Prostate gland (tissue), 2 donors: Measurements from ENCODE around the gene FUBP1. TPM values are rescaled to one million over a fixed set of nuclear protein-coding genes. Genes with fewer than 3 reads are reported as not detected.

ENCODE experiments used
- DNase-seq: peaks from one replicate; pipeline ENCODE4 v3.0.0-alpha.2; 2019; ENCODE audit warnings: low spot score
- H3K27ac ChIP-seq, 2 donors: fragments of 200-600 bp; sonication (generic); 2 replicates each; pipeline ENCODE4 v1.5.1; 2017 to 2019
- H3K27me3 ChIP-seq: fragments of 200-600 bp; sonication (generic); replicated peaks from 2 replicates; pipeline ENCODE4 v1.5.1; 2019; ENCODE audit not compliant: insufficient read depth
- H3K36me3 ChIP-seq, 2 donors: fragments of 200-600 bp; sonication (generic); 1 replicate in 1 of 2; 2 replicates in 1 of 2; pipeline versions ENCODE4 v1.5.1 to v1.8.1; 2017 to 2019
- H3K4me1 ChIP-seq: fragments of 200-600 bp; sonication (generic); replicated peaks from 2 replicates; pipeline ENCODE4 v1.5.1; 2019
- H3K4me3 ChIP-seq, 2 donors: fragments of 200-600 bp; sonication (generic); 2 replicates each; pipeline ENCODE4 v1.5.1; 2017 to 2019
- H3K9me3 ChIP-seq: fragments of 200-600 bp; sonication (generic); 2 replicates; pipeline ENCODE4 v1.5.1; 2017
- CTCF ChIP-seq, 4 experiments: fragments of 200-600 bp in 2 of 4; fragments of 450-650 bp in 2 of 4; sonication (generic) in 2 of 4; IDR thresholded peaks; 1 replicate in 3 of 4; 2 replicates in 1 of 4; pipeline ENCODE4 v1.5.1; 2016 to 2019; ENCODE audit warnings: antibody characterized with exemption in 4 of 4, mild to moderate bottlenecking in 2 of 4, moderate library complexity in 2 of 4
- POLR2A ChIP-seq: fragments of 450-650 bp; IDR thresholded peaks from one replicate; pipeline ENCODE4 v1.6.1; 2016; ENCODE audit warnings: antibody characterized with exemption, mild to moderate bottlenecking
- POLR2AphosphoS5 ChIP-seq: sonication (generic); formaldehyde crosslinking; IDR thresholded peaks from one replicate; pipeline ENCODE4 v1.6.1; 2017; ENCODE audit warnings: antibody characterized with exemption
- WGBS: methylation state at CpG from one replicate; pipeline ENCODE4 v1.1.5; 2018; 5-methylcytosine and 5-hydroxymethylcytosine counted together
- intact Hi-C: fragments of 100-400 bp; cut with DNase I; formaldehyde crosslinking; loops from one replicate; pipeline ENCODE4 v1.14.2; 2022
- total RNA-seq, 2 donors: library from RNA; depleted of rRNA; stranded (reverse); fragments of >200 nt; gene quantifications; one replicate each; pipeline ENCODE4 v1.1.0, GENCODE V29; 2016

The FUBP1 gene
- total RNA-seq, 2 donors from 2014 or later: 109 to 126 TPM

GRCh38 chr1:77956464-77956863, 22.4 kb downstream of the FUBP1 start:
- H3K4me3 ChIP-seq: no peak overlapping the region
- no peak for DNase-seq
- H3K4me1 ChIP-seq: no peaks in the 10 kb centered on the region
- no peaks in the 10 kb centered on the region for H3K27me3 ChIP-seq
- TF ChIP-seq POLR2A: no peak
- no peak for TF ChIP-seq CTCF (IDR thresholded peaks at IDR 0.05)
- no peak for TF ChIP-seq POLR2AphosphoS5
- H3K9me3 ChIP-seq: no peaks in the 10 kb centered on the region
- intact Hi-C loops: no loop called here
- no peak overlapping the region for H3K27ac ChIP-seq
- WGBS: 83% methylated on average over 3 of the region's 3 CpGs
- H3K36me3 ChIP-seq: peaks cover 0 to 10% of the 10 kb centered on the region in 2 donors

GRCh38 chr1:77955709-77956108, 23.2 kb downstream of the FUBP1 start:
- TF ChIP-seq POLR2A (no peak), POLR2AphosphoS5 (no peak), CTCF (IDR thresholded peaks at IDR 0.05) (no peak)
- Histone ChIP-seq H3K9me3 (no peaks in the 10 kb centered on the region), H3K4me3 (no peak overlapping the region), H3K27ac (no peak overlapping the region), H3K27me3 (no peaks in the 10 kb centered on the region), H3K36me3 (peaks cover 0 to 10% of the 10 kb centered on the region in 2 donors), H3K4me1 (no peaks in the 10 kb centered on the region)
- intact Hi-C loops: no loop called here
- no peak for DNase-seq
- 89% methylated on average over 3 of the region's 3 CpGs for WGBS

GRCh38 chr1:77954521-77954920, 24.4 kb downstream of the FUBP1 start:
- Histone ChIP-seq H3K36me3 (peaks cover 0 to 3% of the 10 kb centered on the region in 2 donors), H3K9me3 (no peaks in the 10 kb centered on the region), H3K4me3 (no peak overlapping the region), H3K27ac (no peak overlapping the region), H3K27me3 (no peaks in the 10 kb centered on the region), H3K4me1 (no peaks in the 10 kb centered on the region)
- intact Hi-C loops: no loop called here
- TF ChIP-seq POLR2A (no peak), POLR2AphosphoS5 (no peak), CTCF (IDR thresholded peaks at IDR 0.05) (no peak)
- DNase-seq: no peak
- WGBS: 95% methylated on average over 2 of the region's 2 CpGs

- H3K4me1 ChIP-seq: no peaks in the 10 kb centered on the region
- no peak overlapping the region for H3K4me3 ChIP-seq
- peaks cover 0 to 3% of the 10 kb centered on the region in 2 donors for H3K36me3 ChIP-seq
- H3K27me3 ChIP-seq: no peaks in the 10 kb centered on the region
- no peak for DNase-seq
- intact Hi-C loops: no loop called here
- 96% methylated on average over 3 of the region's 3 CpGs for WGBS
- no peak overlapping the region for H3K27ac ChIP-seq
- no peaks in the 10 kb centered on the region for H3K9me3 ChIP-seq
- no peak for TF ChIP-seq CTCF (IDR thresholded peaks at IDR 0.05)
- TF ChIP-seq POLR2A: no peak
- no peak for TF ChIP-seq POLR2AphosphoS5
These were observed 25.0 kb downstream of the FUBP1 start for GRCh38 chr1:77953907-77954306.

- H3K27me3 ChIP-seq: no peaks in the 10 kb centered on the region
- no peak overlapping the region for H3K4me3 ChIP-seq
- no peaks in the 10 kb centered on the region for H3K9me3 ChIP-seq
- peaks cover 0 to 3% of the 10 kb centered on the region in 2 donors for H3K36me3 ChIP-seq
- TF ChIP-seq POLR2AphosphoS5 (no peak), POLR2A (no peak), CTCF (IDR thresholded peaks at IDR 0.05) (no peak)
- DNase-seq: no peak
- H3K4me1 ChIP-seq: no peaks in the 10 kb centered on the region
- no peak overlapping the region for H3K27ac ChIP-seq
- intact Hi-C loops: no loop called here
- WGBS: 86% methylated on average over 1 of the region's 1 CpG
These were observed 27.5 kb downstream of the FUBP1 start for GRCh38 chr1:77951328-77951727.
